ENCODE measurements around the gene NGEF.

DNA sequence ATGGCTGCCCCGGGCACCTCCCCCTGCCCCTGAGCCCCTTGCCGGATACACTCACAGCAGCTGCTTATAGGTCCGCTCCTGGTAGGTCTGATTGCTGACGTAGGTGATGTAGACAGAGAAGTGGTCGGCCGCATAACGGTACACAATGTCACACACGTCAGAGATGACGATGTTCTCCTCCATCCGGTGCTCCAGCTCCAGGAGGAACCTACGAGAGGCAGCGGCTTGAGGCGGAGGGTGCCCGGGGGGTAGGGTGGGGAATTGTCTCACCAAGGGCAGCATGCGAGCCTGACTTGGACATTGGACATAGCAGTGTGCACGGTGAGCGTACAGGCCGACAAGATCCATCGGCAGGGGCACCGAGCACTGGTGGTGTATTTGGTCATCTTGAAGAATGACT is 120.2 kb downstream of the NGEF start:
- TF ChIP-seq POLR2A (IDR thresholded peaks at IDR 0.05; ENCODE audit: low read length) (no peak), GATA1 (IDR thresholded peaks at IDR 0.05; ENCODE audit: low read depth, low read length) (no peak)

Data from erythroblast (primary cell).